Measurements from ENCODE around the gene MAMDC2.

GRCh38 chr9:70160686-70161600 is 117.3 kb downstream of the MAMDC2 start:
- TF ChIP-seq EZH2 (IDR thresholded peaks at IDR 0.05) (no peak), POLR2AphosphoS5 (IDR thresholded peaks at IDR 0.05; ENCODE audit: borderline replicate concordance, low read depth, low read length) (no peak)

Data from SK-N-MC (cell line).